ENCODE measurements around the gene MNT.

MNT gene

DNA sequence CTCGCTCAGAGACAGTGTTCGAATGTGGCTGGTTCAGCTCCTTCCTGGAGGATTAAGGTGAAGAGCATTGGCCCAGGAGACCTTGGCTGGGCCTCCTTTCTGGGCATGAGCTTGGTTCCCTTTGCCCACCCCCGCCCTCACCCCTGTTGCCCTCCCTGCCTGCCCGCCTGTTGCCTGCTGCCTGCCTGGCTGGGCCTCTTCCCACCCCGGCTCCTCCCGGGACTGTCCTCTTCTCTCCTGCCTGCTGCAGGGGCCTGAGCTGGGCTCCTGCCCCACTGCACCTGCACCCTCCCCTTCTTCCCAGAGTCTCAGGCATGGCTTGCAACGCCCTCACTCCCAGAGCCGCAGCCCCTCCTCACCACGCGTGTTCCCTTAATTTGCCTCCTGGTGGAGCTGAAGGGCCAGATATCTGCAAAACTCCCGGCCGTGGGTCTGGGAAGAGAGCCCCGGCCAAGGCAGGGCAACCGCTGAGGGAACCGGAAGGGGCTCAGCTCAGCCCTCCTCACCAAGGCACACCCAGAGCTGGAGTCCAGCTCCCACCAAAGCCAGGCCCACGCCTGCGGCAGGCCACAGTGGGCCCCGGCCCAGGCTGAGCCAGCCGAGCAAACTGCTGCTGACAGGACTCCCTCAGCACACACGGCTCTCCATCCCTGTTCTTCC is 31.2 kb downstream of the MNT start:
- no peak for TF ChIP-seq TARDBP (IDR thresholded peaks at IDR 0.05)
- TF ChIP-seq LEF1 (IDR thresholded peaks at IDR 0.05; ENCODE audit: borderline replicate concordance) = no peak
- no peak for TF ChIP-seq NFRKB (IDR thresholded peaks at IDR 0.05)
- TF ChIP-seq HDGF (IDR thresholded peaks at IDR 0.05; ENCODE audit: borderline replicate concordance) = no peak
- no peak for TF ChIP-seq ELF4 (IDR thresholded peaks at IDR 0.05)
- TF ChIP-seq SUZ12 (IDR thresholded peaks at IDR 0.05) = no peak
- TF ChIP-seq FOXA1 (IDR thresholded peaks at IDR 0.05) = no peak
- TF ChIP-seq, protein P1, sequence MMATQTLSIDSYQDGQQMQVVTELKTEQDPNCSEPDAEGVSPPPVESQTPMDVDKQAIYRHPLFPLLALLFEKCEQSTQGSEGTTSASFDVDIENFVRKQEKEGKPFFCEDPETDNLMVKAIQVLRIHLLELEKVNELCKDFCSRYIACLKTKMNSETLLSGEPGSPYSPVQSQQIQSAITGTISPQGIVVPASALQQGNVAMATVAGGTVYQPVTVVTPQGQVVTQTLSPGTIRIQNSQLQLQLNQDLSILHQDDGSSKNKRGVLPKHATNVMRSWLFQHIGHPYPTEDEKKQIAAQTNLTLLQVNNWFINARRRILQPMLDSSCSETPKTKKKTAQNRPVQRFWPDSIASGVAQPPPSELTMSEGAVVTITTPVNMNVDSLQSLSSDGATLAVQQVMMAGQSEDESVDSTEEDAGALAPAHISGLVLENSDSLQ (IDR thresholded peaks at IDR 0.05) = no peak
- TF ChIP-seq ARNT (IDR thresholded peaks at IDR 0.05) = no peak
- TF ChIP-seq ZNF384 (IDR thresholded peaks at IDR 0.05) = no peak
- TF ChIP-seq FOXM1 (IDR thresholded peaks at IDR 0.05; ENCODE audit: borderline replicate concordance) = no peak
- no peak for TF ChIP-seq L3MBTL2 (conservative IDR thresholded peaks at IDR 0.05)
- TF ChIP-seq CTBP1 (IDR thresholded peaks at IDR 0.05; ENCODE audit: borderline replicate concordance) = no peak
- TF ChIP-seq BHLHE40 (IDR thresholded peaks at IDR 0.05; ENCODE audit: borderline replicate concordance) = no peak
- no peak for TF ChIP-seq FOXK2 (IDR thresholded peaks at IDR 0.05)
- TF ChIP-seq SP1 (IDR thresholded peaks at IDR 0.05) = no peak
- ChIA-PET POLR2A (no interaction called here), CTCF (interaction anchor here (0.7 to 2.4 kb wide), 3 partner anchors 12 to 47 kb away, joined by 3 to 12 read pairs (median 7); no protein-coding TSS in a partner anchor)
- DNase-seq (ENCODE audit: extremely low spot score) = peak; percentile 25

DNA sequence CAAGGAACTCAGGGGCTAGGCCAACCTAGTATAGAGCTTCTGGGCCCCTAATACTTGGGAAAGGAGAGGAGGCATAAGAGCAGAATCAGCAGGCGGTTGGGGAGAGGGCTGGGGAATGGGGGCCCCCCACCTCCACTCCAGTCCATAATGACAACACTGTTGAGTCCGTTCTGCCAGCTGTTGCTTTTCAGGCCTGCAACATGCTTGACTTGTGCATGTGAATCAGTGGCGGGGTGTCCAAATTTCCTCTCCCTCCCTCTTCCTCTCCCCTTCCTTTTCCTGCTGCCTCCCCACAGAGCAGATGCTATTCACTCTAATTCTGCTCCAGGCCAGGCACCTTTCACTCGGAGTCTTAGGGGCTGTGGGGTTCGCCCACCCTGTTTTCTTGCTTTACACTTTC is 31.8 kb downstream of the MNT start:
- no peak for TF ChIP-seq SUZ12 (IDR thresholded peaks at IDR 0.05)
- no peak for TF ChIP-seq NFRKB (IDR thresholded peaks at IDR 0.05)
- TF ChIP-seq HDGF (IDR thresholded peaks at IDR 0.05; ENCODE audit: borderline replicate concordance) = no peak
- TF ChIP-seq LEF1 (IDR thresholded peaks at IDR 0.05; ENCODE audit: borderline replicate concordance) = no peak
- TF ChIP-seq, protein P1 (IDR thresholded peaks at IDR 0.05) = no peak
- no peak for TF ChIP-seq BHLHE40 (IDR thresholded peaks at IDR 0.05; ENCODE audit: borderline replicate concordance)
- TF ChIP-seq TARDBP (IDR thresholded peaks at IDR 0.05) = no peak
- no peak for TF ChIP-seq FOXA1 (IDR thresholded peaks at IDR 0.05)
- TF ChIP-seq FOXK2 (IDR thresholded peaks at IDR 0.05) = no peak
- TF ChIP-seq ARNT (IDR thresholded peaks at IDR 0.05) = no peak
- no peak for TF ChIP-seq ZNF384 (IDR thresholded peaks at IDR 0.05)
- no peak for TF ChIP-seq L3MBTL2 (conservative IDR thresholded peaks at IDR 0.05)
- no peak for TF ChIP-seq ELF4 (IDR thresholded peaks at IDR 0.05)
- no peak for TF ChIP-seq SP1 (IDR thresholded peaks at IDR 0.05)
- TF ChIP-seq CTBP1 (IDR thresholded peaks at IDR 0.05; ENCODE audit: borderline replicate concordance) = no peak
- no peak for TF ChIP-seq FOXM1 (IDR thresholded peaks at IDR 0.05; ENCODE audit: borderline replicate concordance)
- CTCF ChIA-PET = interaction anchor here (2.2 to 2.4 kb wide), 2 partner anchors 13 to 16 kb away, joined by 7 to 12 read pairs; no protein-coding TSS in a partner anchor
- DNase-seq (ENCODE audit: extremely low spot score) = no peak
- POLR2A ChIA-PET = no interaction called here

DNA sequence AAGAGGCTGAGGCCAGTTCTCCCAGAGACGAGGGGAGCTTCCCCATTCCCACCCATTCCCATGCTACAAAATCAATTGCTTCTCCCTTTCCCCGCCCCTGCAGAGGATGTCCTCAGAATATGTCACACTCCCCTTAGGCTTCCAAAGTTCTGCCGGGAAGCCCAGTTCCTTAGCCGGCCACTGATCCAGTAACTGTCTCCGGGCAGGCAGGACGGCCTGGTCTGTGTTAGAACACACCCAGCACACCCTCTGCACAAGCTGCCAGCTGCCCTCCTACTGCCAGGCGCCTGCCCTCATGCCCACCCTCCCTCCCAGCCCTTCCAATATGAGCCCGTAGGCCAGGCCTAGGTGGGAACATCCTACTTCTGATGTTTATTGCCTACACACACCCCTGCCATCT is 32.5 kb downstream of the MNT start:
- ChIA-PET CTCF (interaction anchor here (2.2 kb wide), 1 partner anchor 15 kb away, joined by 7 read pairs; no protein-coding TSS in a partner anchor), POLR2A (interaction anchor here (1.1 to 1.2 kb wide), 2 partner anchors 14 to 32 kb away, joined by 3 to 4 read pairs; partner anchors contain the start of gene TSR1)
- DNase-seq (ENCODE audit: extremely low spot score) = no peak
- TF ChIP-seq, protein P1 (IDR thresholded peaks at IDR 0.05) = no peak
- TF ChIP-seq FOXA1 (IDR thresholded peaks at IDR 0.05) = no peak
- TF ChIP-seq FOXK2 (IDR thresholded peaks at IDR 0.05) = no peak
- TF ChIP-seq HDGF (IDR thresholded peaks at IDR 0.05; ENCODE audit: borderline replicate concordance) = no peak
- no peak for TF ChIP-seq ZNF384 (IDR thresholded peaks at IDR 0.05)
- no peak for TF ChIP-seq BHLHE40 (IDR thresholded peaks at IDR 0.05; ENCODE audit: borderline replicate concordance)
- no peak for TF ChIP-seq FOXM1 (IDR thresholded peaks at IDR 0.05; ENCODE audit: borderline replicate concordance)
- TF ChIP-seq CTBP1 (IDR thresholded peaks at IDR 0.05; ENCODE audit: borderline replicate concordance) = no peak
- no peak for TF ChIP-seq L3MBTL2 (conservative IDR thresholded peaks at IDR 0.05)
- TF ChIP-seq TARDBP (IDR thresholded peaks at IDR 0.05) = no peak
- no peak for TF ChIP-seq SP1 (IDR thresholded peaks at IDR 0.05)
- TF ChIP-seq ARNT (IDR thresholded peaks at IDR 0.05) = no peak
- TF ChIP-seq LEF1 (IDR thresholded peaks at IDR 0.05; ENCODE audit: borderline replicate concordance) = no peak
- TF ChIP-seq ELF4 (IDR thresholded peaks at IDR 0.05) = no peak
- TF ChIP-seq SUZ12 (IDR thresholded peaks at IDR 0.05) = no peak
- no peak for TF ChIP-seq NFRKB (IDR thresholded peaks at IDR 0.05)

DNA sequence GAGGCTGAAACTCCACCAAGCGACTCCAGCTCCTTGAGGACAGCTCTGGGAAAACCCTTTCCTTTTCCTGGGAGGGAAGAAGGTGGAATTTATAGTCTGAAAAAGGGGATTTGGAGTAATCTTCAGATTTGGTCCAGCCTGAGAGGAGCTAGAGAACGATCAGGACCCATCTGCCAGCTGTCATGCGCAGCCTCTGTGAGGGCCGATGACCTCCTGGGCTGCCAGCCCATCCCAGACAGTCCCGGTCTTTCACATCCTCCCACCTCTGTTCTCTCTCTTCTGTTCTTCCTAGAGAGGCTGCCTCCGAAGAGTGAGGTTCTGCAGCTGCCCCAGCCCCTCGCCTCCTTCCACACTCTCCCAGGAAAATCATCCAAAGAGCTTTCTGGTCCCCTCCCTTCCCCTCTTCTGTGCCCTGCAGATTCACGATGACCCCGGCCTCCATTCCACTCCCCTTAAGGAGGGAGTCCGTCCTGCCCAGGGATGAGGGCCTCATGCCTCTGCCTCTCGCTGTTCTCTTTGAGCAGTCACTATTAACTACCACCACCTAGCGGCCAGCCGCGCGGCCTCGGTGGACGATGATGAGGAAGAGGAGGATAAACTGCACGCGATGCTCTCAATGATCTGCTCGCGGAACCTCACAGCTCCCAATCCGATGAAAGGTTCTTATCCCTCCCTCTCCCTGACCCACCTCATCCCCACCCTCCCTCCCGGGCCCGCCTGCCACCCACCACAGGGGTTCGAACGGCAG is 33.9 kb downstream of the MNT start:
- DNase-seq (ENCODE audit: extremely low spot score) = peak; percentile 60
- ChIA-PET POLR2A (no interaction called here), CTCF (interaction anchor here (0.9 to 1.6 kb wide), 3 partner anchors 14 to 320 kb away, joined by 3 to 6 read pairs (median 4); no protein-coding TSS in a partner anchor)
- TF ChIP-seq SUZ12 (IDR thresholded peaks at IDR 0.05) (no peak), NFRKB (IDR thresholded peaks at IDR 0.05) (no peak), HDGF (IDR thresholded peaks at IDR 0.05; ENCODE audit: borderline replicate concordance) (no peak), ELF4 (IDR thresholded peaks at IDR 0.05) (no peak), CTBP1 (IDR thresholded peaks at IDR 0.05; ENCODE audit: borderline replicate concordance) (no peak), ZNF384 (IDR thresholded peaks at IDR 0.05) (no peak), L3MBTL2 (conservative IDR thresholded peaks at IDR 0.05) (no peak), BHLHE40 (IDR thresholded peaks at IDR 0.05; ENCODE audit: borderline replicate concordance) (no peak), TARDBP (IDR thresholded peaks at IDR 0.05) (no peak), FOXA1 (IDR thresholded peaks at IDR 0.05) (no peak), FOXM1 (IDR thresholded peaks at IDR 0.05; ENCODE audit: borderline replicate concordance) (no peak), SP1 (IDR thresholded peaks at IDR 0.05) (no peak), ARNT (IDR thresholded peaks at IDR 0.05) (no peak), LEF1 (IDR thresholded peaks at IDR 0.05; ENCODE audit: borderline replicate concordance) (no peak), FOXK2 (IDR thresholded peaks at IDR 0.05) (no peak)
- TF ChIP-seq, protein P1 (IDR thresholded peaks at IDR 0.05) = no peak

Measured in HEK293T (cell line).